Right renal cortex interstitium (tissue), 3 donors: ENCODE results near the gene IRF2BP2. TPM values are rescaled to one million over a fixed set of nuclear protein-coding genes. Genes with fewer than 3 reads are reported as not detected.

ENCODE experiments used
- DNase-seq, 3 donors: peaks; one replicate each; pipeline ENCODE4 v3.0.0-alpha.2; 2013; ENCODE audit warnings: low read depth in 3 of 3, low spot score in 2 of 3
- polyA plus RNA-seq, 3 donors: library from polyadenylated mRNA; unstranded; fragments of 120-200 nt; gene quantifications; one replicate each; pipeline ENCODE4 v1.2.1, GENCODE V29; 2013; ENCODE audit not compliant: insufficient read length in 3 of 3

IRF2BP2 gene
- polyA plus RNA-seq, 3 donors: 126 to 142 (median 138) TPM

GRCh38 chr1:234614081-234614489, 4.1 kb upstream of the IRF2BP2 start:
- DNase-seq: no peak

- DNase-seq: no peak
These were observed 3.3 kb upstream of the IRF2BP2 start for GRCh38 chr1:234613128-234613875.

- no peak for DNase-seq
These were observed 2.6 kb upstream of the IRF2BP2 start for GRCh38 chr1:234612352-234613127.

- DNase-seq: no peak
These were observed 1.9 kb upstream of the IRF2BP2 start for GRCh38 chr1:234611847-234612351.

GRCh38 chr1:234611225-234611846, 1.4 kb upstream of the IRF2BP2 start:
- no peak for DNase-seq

GRCh38 chr1:234610666-234611224, 767 bp upstream of the IRF2BP2 start:
- DNase-seq: no peak

GRCh38 chr1:234609691-234610042, 311 bp downstream of the IRF2BP2 start:
- DNase-seq: no peak

GRCh38 chr1:234608911-234609690, 877 bp downstream of the IRF2BP2 start:
- DNase-seq: no peak

GRCh38 chr1:234608025-234608910, 1.7 kb downstream of the IRF2BP2 start:
- no peak for DNase-seq

GRCh38 chr1:234607109-234608024, 2.6 kb downstream of the IRF2BP2 start:
- DNase-seq: no peak

GRCh38 chr1:234606784-234607108, 3.2 kb downstream of the IRF2BP2 start:
- no peak for DNase-seq

- no peak for DNase-seq
These were observed 3.8 kb downstream of the IRF2BP2 start for GRCh38 chr1:234605983-234606783.

- no peak for DNase-seq
These were observed 4.5 kb downstream of the IRF2BP2 start for GRCh38 chr1:234605399-234605982.

GRCh38 chr1:234604495-234605398, 5.2 kb downstream of the IRF2BP2 start:
- no peak for DNase-seq

- DNase-seq: no peak
These were observed 6.5 kb downstream of the IRF2BP2 start for GRCh38 chr1:234603221-234604204.
